HUES48 (cell line): Measurements from ENCODE around the gene DYNAP.

ENCODE experiments used
- H3K27ac ChIP-seq: one replicate; pipeline ENCODE4 v1.7.0; 2013; ENCODE audit warnings: low read depth, low read length, inconsistent platforms
- H3K27me3 ChIP-seq: 2 replicates; pipeline ENCODE4 v1.6.1; 2013; ENCODE audit warnings: mild to moderate bottlenecking, low read length; ENCODE audit not compliant: control insufficient read depth, insufficient read depth
- H3K36me3 ChIP-seq: 2 replicates; pipeline ENCODE4 v1.6.1; 2013; ENCODE audit warnings: low read length; ENCODE audit not compliant: control insufficient read depth, insufficient read depth
- H3K4me1 ChIP-seq: 2 replicates; pipeline ENCODE4 v1.6.1; 2013; ENCODE audit warnings: mild to moderate bottlenecking, low read length; ENCODE audit not compliant: control insufficient read depth, insufficient read depth
- H3K4me3 ChIP-seq: 2 replicates; pipeline ENCODE4 v1.5.1; 2013; ENCODE audit warnings: mild to moderate bottlenecking, low read depth, low read length
- H3K9ac ChIP-seq: 2 replicates; pipeline ENCODE4 v1.6.1; 2013; ENCODE audit warnings: mild to moderate bottlenecking, low read depth, low read length, moderate library complexity
- H3K9me3 ChIP-seq: 2 replicates; pipeline ENCODE4 v1.6.1; 2013; ENCODE audit warnings: low read length; ENCODE audit not compliant: control insufficient read depth, insufficient read depth

The DYNAP gene

DNA sequence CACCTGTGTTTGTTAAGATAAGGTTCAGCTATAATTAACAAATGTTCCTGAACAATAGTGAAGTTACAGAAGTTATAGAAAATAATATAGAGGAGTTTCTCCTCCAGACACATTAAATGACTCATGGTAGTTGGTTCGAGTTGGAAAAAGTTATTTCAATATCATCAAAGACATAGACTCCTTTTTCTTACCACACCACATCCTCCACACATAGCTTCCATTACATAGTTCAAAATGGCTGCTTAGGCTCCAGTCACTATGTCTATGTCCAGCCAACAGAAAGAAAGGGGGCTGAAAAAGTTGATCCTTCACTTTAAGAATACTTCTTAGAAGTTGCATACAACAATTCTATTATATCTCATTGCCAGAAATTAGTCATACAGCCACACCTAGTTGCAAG is 50.7 kb downstream of the DYNAP start:
- Histone ChIP-seq H3K27ac (no peak overlapping the region), H3K9me3 (no peaks in the 10 kb centered on the region), H3K27me3 (no peaks in the 10 kb centered on the region), H3K9ac (no peak overlapping the region), H3K36me3 (no peaks in the 10 kb centered on the region), H3K4me3 (no peak overlapping the region), H3K4me1 (peaks cover 9% of the 10 kb centered on the region)

DNA sequence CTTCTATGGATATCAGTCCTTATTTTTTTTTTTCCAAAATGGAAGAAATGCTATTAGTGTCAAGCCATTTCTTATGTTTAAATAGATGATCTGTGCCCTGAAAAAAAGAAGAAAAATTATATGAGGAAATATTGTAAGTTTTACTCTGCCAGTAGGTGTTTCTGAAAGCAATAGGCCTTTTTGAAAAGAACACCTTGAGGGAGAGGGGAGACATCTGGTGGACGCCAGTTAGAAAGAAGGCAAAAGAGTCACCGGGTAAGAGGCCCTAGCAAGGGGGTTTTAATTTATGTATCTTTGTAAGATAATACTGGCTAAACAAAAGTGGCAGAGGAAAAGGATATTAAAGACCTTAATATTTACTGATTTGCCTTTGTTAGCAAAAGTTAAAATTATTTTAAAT is 56.1 kb downstream of the DYNAP start:
- H3K27ac ChIP-seq, result no peak overlapping the region
- H3K4me3 ChIP-seq, result no peak overlapping the region
- no peaks in the 10 kb centered on the region for H3K27me3 ChIP-seq
- H3K9ac ChIP-seq, result no peak overlapping the region
- H3K4me1 ChIP-seq, result peaks cover 7% of the 10 kb centered on the region; the same call in 1 of the 2 replicates
- no peaks in the 10 kb centered on the region for H3K9me3 ChIP-seq
- H3K36me3 ChIP-seq, result no peaks in the 10 kb centered on the region
